Smooth muscle cell (in vitro differentiated cells): ENCODE data around the gene KDM6B. TPM values are rescaled to one million over a fixed set of nuclear protein-coding genes. Genes with fewer than 3 reads are reported as not detected.

Experiments used
- DNase-seq: peaks from one replicate; lab custom pipeline; 2025; ENCODE audit not compliant: unreplicated experiment; lab: John Stamatoyannopoulos, UW
- H2AFZ ChIP-seq: fragments of 200-600 bp; sonication (generic); 2 replicates; pipeline ENCODE4 v1.6.0; 2016; ENCODE audit warnings: antibody characterized with exemption, low read depth, mild to moderate bottlenecking
- H3F3A ChIP-seq: fragments of 200-600 bp; sonication (generic); 2 replicates; pipeline ENCODE4 v1.6.0; 2017; ENCODE audit warnings: antibody characterized with exemption, low read depth
- H3K27ac ChIP-seq: fragments of 200-600 bp; sonication (generic); 2 replicates; pipeline ENCODE4 v1.5.1; 2016; ENCODE audit warnings: low read depth, mild to moderate bottlenecking
- H3K27me3 ChIP-seq: fragments of 200-600 bp; sonication (generic); 2 replicates; pipeline ENCODE4 v1.6.1; 2016; ENCODE audit warnings: low read depth, mild to moderate bottlenecking
- H3K36me3 ChIP-seq: fragments of 200-600 bp; sonication (generic); 2 replicates; pipeline ENCODE4 v1.5.1; 2016; ENCODE audit warnings: low read depth
- H3K4me1 ChIP-seq: fragments of 200-600 bp; sonication (generic); 2 replicates; pipeline ENCODE4 v1.5.1; 2016; ENCODE audit warnings: low read depth
- H3K4me2 ChIP-seq: fragments of 200-600 bp; sonication (generic); 2 replicates; pipeline ENCODE4 v1.6.0; 2016; ENCODE audit warnings: mild to moderate bottlenecking
- H3K4me3 ChIP-seq: fragments of 200-600 bp; sonication (generic); 2 replicates; pipeline ENCODE4 v1.5.1; 2016; ENCODE audit warnings: mild to moderate bottlenecking
- H3K79me2 ChIP-seq: fragments of 200-600 bp; sonication (generic); 2 replicates; pipeline ENCODE4 v1.6.0; 2016; ENCODE audit warnings: low read depth, mild to moderate bottlenecking
- H3K9ac ChIP-seq: fragments of 200-600 bp; sonication (generic); 2 replicates; pipeline ENCODE4 v1.6.0; 2016; ENCODE audit warnings: low read depth
- H3K9me3 ChIP-seq: fragments of 200-600 bp; sonication (generic); replicated peaks from 2 replicates; pipeline ENCODE4 v1.5.1; 2016; ENCODE audit warnings: low read depth
- H4K20me1 ChIP-seq: fragments of 200-600 bp; sonication (generic); 2 replicates; pipeline ENCODE4 v1.6.0; 2016; ENCODE audit warnings: low read depth
- WGBS: methylation state at CpG from one replicate; pipeline ENCODE4 v1.1.7; 2016; ENCODE audit warnings: low lambda C conversion rate; 5-methylcytosine and 5-hydroxymethylcytosine counted together
- polyA plus RNA-seq: library from polyadenylated mRNA; unstranded; fragments of >200 nt; fragmentation: Nextera tagmentation; extraction: Ambion mirVana; gene quantifications from 2 replicates; pipeline ENCODE4 v1.2.1, GENCODE V29; 2016
- total RNA-seq: library from RNA; depleted of rRNA; stranded (reverse); fragments of >200 nt; gene quantifications from 2 replicates; pipeline ENCODE4 v1.2.3, GENCODE V29; 2014
- TF ChIP-seq, protein P1 (sequence below): fragments of 200-600 bp; sonication (generic); IDR thresholded peaks from 2 replicates; pipeline ENCODE4 v1.5.1; 2017; ENCODE audit warnings: borderline replicate concordance, mild to moderate bottlenecking, antibody characterized with exemption; ENCODE audit not compliant: insufficient read depth, poor library complexity, severe bottlenecking

Gene KDM6B
- total and polyA plus RNA-seq, 2 experiments from 2014 or later: 5.8 to 9.1 TPM

DNA sequence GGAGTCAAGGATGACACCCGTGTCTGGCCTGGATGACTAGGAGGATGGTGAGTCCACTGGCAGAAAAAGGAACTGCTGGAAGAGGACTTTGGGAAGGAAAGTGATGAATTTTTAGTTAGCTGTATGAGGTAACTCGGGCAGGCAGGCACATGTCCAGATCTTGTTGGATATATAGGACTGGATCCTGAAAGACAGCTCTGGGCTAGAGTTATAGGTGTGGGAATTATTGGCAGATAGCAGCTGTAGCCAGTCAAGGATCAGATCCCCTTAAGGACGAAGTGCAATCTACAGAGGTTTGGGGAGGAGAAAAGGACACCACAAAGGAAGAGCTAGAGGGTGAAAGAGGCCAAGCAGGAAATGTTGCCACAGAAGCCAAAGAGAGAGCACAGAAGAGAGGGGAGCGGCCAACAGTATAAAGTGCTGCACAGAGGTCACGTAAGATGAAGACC, 33.9 kb downstream of the KDM6B start:
- 90% methylated on average over 5 of the region's 5 CpGs for WGBS
- Histone ChIP-seq H3F3A (no peaks in the 10 kb centered on the region), H3K4me2 (no peak overlapping the region), H3K9ac (no peak overlapping the region), H3K4me3 (no peak overlapping the region), H3K27me3 (no peaks in the 10 kb centered on the region), H3K36me3 (no peaks in the 10 kb centered on the region), H4K20me1 (peaks cover 4% of the 10 kb centered on the region), H3K79me2 (peaks cover 5% of the 10 kb centered on the region), H3K4me1 (no peaks in the 10 kb centered on the region), H3K9me3 (no peaks in the 10 kb centered on the region), H3K27ac (no peak overlapping the region), H2AFZ (no peak overlapping the region)
- DNase-seq: no peak
- TF ChIP-seq, protein P1, sequence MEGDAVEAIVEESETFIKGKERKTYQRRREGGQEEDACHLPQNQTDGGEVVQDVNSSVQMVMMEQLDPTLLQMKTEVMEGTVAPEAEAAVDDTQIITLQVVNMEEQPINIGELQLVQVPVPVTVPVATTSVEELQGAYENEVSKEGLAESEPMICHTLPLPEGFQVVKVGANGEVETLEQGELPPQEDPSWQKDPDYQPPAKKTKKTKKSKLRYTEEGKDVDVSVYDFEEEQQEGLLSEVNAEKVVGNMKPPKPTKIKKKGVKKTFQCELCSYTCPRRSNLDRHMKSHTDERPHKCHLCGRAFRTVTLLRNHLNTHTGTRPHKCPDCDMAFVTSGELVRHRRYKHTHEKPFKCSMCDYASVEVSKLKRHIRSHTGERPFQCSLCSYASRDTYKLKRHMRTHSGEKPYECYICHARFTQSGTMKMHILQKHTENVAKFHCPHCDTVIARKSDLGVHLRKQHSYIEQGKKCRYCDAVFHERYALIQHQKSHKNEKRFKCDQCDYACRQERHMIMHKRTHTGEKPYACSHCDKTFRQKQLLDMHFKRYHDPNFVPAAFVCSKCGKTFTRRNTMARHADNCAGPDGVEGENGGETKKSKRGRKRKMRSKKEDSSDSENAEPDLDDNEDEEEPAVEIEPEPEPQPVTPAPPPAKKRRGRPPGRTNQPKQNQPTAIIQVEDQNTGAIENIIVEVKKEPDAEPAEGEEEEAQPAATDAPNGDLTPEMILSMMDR: no peak

DNA sequence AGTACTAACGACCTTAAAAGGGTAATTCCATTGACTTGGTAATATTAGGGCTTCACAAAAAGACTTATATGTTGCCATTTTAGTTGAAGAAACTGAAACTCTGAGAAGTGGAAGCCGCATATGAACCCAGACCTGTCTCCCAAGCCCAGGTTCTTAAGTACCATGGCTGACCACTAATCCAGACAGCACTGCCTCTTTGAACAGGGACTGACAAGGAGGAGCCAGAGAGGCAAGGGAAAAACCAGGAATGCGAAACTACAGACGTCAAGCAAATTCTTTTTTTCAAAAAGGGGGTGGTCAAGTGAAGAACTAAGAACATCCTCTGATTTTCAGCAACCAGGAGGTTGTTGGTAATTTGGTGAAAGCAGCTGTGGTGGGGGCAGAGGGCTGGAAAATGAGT, 39.0 kb downstream of the KDM6B start:
- TF ChIP-seq, protein P1: no peak
- H3K9ac ChIP-seq: peak overlapping the region; percentile 32
- H3F3A ChIP-seq: peaks cover 7% of the 10 kb centered on the region
- H3K4me1 ChIP-seq: no peaks in the 10 kb centered on the region
- peaks cover 6% of the 10 kb centered on the region for H3K79me2 ChIP-seq
- H3K36me3 ChIP-seq: peaks cover 4% of the 10 kb centered on the region
- H3K27me3 ChIP-seq: no peaks in the 10 kb centered on the region
- H4K20me1 ChIP-seq: peaks cover 4% of the 10 kb centered on the region
- 65% methylated on average over 4 of the region's 4 CpGs for WGBS
- H3K27ac ChIP-seq: peak overlapping the region; percentile 32
- H3K9me3 ChIP-seq: no peaks in the 10 kb centered on the region
- peak overlapping the region; percentile 50 for H3K4me2 ChIP-seq
- no peak for DNase-seq
- no peak overlapping the region for H3K4me3 ChIP-seq
- H2AFZ ChIP-seq: no peak overlapping the region

DNA sequence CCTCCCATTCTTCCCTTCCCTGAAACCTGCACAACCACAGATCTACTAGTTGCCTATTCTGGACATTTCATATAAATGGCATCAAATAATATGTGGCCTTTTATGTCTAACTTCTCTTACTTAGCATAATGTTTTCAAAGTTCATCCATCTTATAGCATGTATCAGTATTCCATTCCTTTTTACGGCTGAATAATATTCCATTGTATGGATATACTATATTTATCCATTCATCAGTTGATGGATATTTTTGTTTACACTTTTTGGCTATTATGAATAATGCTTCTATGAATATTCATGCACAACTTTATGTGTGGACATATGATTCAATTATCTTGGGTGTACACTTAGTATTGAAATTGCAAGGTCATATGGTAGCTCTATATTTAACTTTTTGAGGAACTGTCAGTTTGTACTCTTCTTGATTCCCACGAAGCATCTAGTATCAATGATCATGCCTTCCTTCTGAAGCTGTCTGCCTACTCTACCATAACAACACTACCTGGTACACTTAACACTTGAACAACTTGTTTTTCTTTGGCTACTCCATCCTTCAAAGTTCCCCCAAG, 41.9 kb downstream of the KDM6B start:
- TF ChIP-seq, protein P1: no peak
- Histone ChIP-seq H3K4me3 (no peak overlapping the region), H4K20me1 (peaks cover 4% of the 10 kb centered on the region), H3K4me1 (no peaks in the 10 kb centered on the region), H3K27ac (no peak overlapping the region), H3K4me2 (no peak overlapping the region), H3K36me3 (peaks cover 8% of the 10 kb centered on the region), H3K79me2 (peaks cover 12% of the 10 kb centered on the region), H3K9me3 (no peaks in the 10 kb centered on the region), H3K9ac (no peak overlapping the region), H3F3A (peaks cover 7% of the 10 kb centered on the region), H2AFZ (no peak overlapping the region), H3K27me3 (no peaks in the 10 kb centered on the region)
- DNase-seq: no peak
- 98% methylated on average over 2 of the region's 2 CpGs for WGBS

DNA sequence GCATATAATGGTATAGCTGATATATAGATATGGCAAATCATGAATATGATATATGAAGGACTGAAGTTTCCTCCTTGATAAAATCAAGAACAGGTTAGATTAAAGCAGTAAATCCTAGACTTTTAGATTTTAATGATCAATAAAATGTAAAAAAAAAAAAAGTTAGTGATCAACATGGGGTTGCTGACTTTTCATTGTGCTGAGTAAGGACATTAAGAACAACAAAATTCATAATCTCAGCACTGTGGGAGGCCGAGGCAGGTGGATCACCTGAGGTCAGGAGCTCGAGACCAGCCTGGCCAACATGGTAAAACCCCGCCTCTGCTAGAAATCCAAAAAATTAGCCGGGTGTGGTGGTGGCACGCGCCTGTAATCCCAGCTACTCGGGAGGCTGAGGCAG, 44.2 kb downstream of the KDM6B start:
- Histone ChIP-seq H3F3A (peaks cover 7% of the 10 kb centered on the region), H3K9ac (no peak overlapping the region), H3K4me3 (no peak overlapping the region), H4K20me1 (no peaks in the 10 kb centered on the region), H2AFZ (no peak overlapping the region), H3K79me2 (peaks cover 12% of the 10 kb centered on the region), H3K36me3 (peaks cover 8% of the 10 kb centered on the region), H3K4me1 (peaks cover 1% of the 10 kb centered on the region), H3K27ac (no peak overlapping the region), H3K9me3 (no peaks in the 10 kb centered on the region), H3K27me3 (no peaks in the 10 kb centered on the region), H3K4me2 (no peak overlapping the region)
- WGBS: over 99% methylated on average over 7 of the region's 7 CpGs
- no peak for DNase-seq
- TF ChIP-seq, protein P1: no peak
